K562 (cell line): ENCODE results near the gene ARHGEF7. TPM values are rescaled to one million over a fixed set of nuclear protein-coding genes. Genes with fewer than 3 reads are reported as not detected.

Experiments
- ATAC-seq: fragments of 200-7000 bp; cut with Tn5 transposase; 3 replicates; pipeline ENCODE4 v1.9.1; 2020; ENCODE audit warnings: moderate library complexity
- BruUV-seq: library from RNA; stranded (reverse); fragments of 400-500 nt; replicated peaks from 2 replicates; lab custom pipeline; 2021; lab: Mats Ljungman, UMichigan
- CTCF ChIA-PET: fragments of 300-600 bp; formaldehyde crosslinking; extraction: SDS; loops from one replicate; lab custom pipeline; 2021; ENCODE audit warnings: low intra/inter-chr PET ratio; lab: Yijun Ruan, JAX
- POLR2A ChIA-PET: fragments of 300-600, 350-650 bp; sonication (Branson Sonifier 250); formaldehyde crosslinking; extraction: SDS; loops from one replicate; lab custom pipeline; 2021; ENCODE audit warnings: antibody characterized with exemption, inconsistent platforms; lab: Yijun Ruan, JAX
- DNase-seq, 4 experiments: peaks; one replicate each; pipeline versions ENCODE4 v3.0.0 to v3.0.0-alpha.2; 2011 to 2018; ENCODE audit warnings: low spot score in 3 of 4, mixed read lengths in 3 of 4; ENCODE audit errors: extremely low read depth in 1 of 4
- FAIRE-seq: peaks from 2 replicates; lab custom pipeline; 2011; peaks lifted over from hg19 to GRCh38; lab: Jason Lieb, UNC
- H2AFZ ChIP-seq: 2 replicates; pipeline ENCODE4 v1.6.0; 2011; ENCODE audit warnings: low read depth, low read length, control low read depth, inconsistent platforms
- H3K27ac ChIP-seq: fragments of 200-600 bp; 3 replicates; pipeline ENCODE4 v1.8.0; 2011; ENCODE audit warnings: low read depth, mild to moderate bottlenecking, control low read depth, inconsistent platforms, low read length, moderate library complexity, mixed read lengths; ENCODE audit errors: extremely low read depth
- H3K27me3 ChIP-seq, 2 experiments: fragments of 300-600 bp in 1 of 2; 2 replicates in 1 of 2; 3 replicates in 1 of 2; pipeline versions ENCODE4 v1.6.0 to v1.8.0; 2011; ENCODE audit warnings: inconsistent platforms in 2 of 2, low read length in 2 of 2, mild to moderate bottlenecking in 1 of 2, mixed read lengths in 1 of 2, moderate library complexity in 1 of 2; ENCODE audit not compliant: control insufficient read depth in 2 of 2, insufficient read depth in 2 of 2
- H3K36me3 ChIP-seq: fragments of 300-600 bp; 3 replicates; pipeline ENCODE4 v1.8.0; 2011; ENCODE audit warnings: mild to moderate bottlenecking, low read length, inconsistent platforms; ENCODE audit not compliant: control insufficient read depth, insufficient read depth
- H3K4me1 ChIP-seq, 2 experiments: fragments of 200-600 bp in 1 of 2; replicated peaks in 1 of 2; 2 replicates in 1 of 2; 3 replicates in 1 of 2; pipeline versions ENCODE4 v1.5.1 to v1.8.0; 2011; ENCODE audit warnings: inconsistent platforms in 2 of 2, low read length in 2 of 2, mild to moderate bottlenecking in 1 of 2, mixed read lengths in 1 of 2, moderate library complexity in 1 of 2; ENCODE audit not compliant: control insufficient read depth in 2 of 2, insufficient read depth in 2 of 2
- H3K4me2 ChIP-seq: 2 replicates; pipeline ENCODE4 v1.6.1; 2011; ENCODE audit warnings: low read length, control low read depth, inconsistent platforms, mixed read lengths; ENCODE audit not compliant: insufficient read depth
- H3K4me3 ChIP-seq: fragments of 200-600 bp; sonication (generic), shearing (Covaris generic); 2 replicates; pipeline ENCODE4 v1.5.1; 2016; ENCODE audit warnings: control low read depth, inconsistent platforms
- H3K79me2 ChIP-seq: fragments of 200-600 bp; 3 replicates; pipeline ENCODE4 v1.8.0; 2011; ENCODE audit warnings: low read length, inconsistent platforms; ENCODE audit not compliant: control insufficient read depth, insufficient read depth
- H3K9ac ChIP-seq, 2 experiments: 2 replicates each; pipeline versions ENCODE4 v1.6.0 to v1.6.1; 2011; ENCODE audit warnings: low read depth in 2 of 2, low read length in 2 of 2, control low read depth in 1 of 2, inconsistent platforms in 1 of 2, mild to moderate bottlenecking in 1 of 2, mixed read lengths in 1 of 2; ENCODE audit not compliant: insufficient read depth in 1 of 2
- H3K9me1 ChIP-seq: one replicate; pipeline ENCODE4 v1.6.0; 2011; ENCODE audit warnings: inconsistent platforms, mild to moderate bottlenecking, low read length, moderate library complexity; ENCODE audit not compliant: control insufficient read depth, insufficient read depth
- H3K9me3 ChIP-seq: replicated peaks from 2 replicates; pipeline ENCODE4 v1.5.1; 2011; ENCODE audit warnings: low read depth, low read length, inconsistent platforms; ENCODE audit not compliant: control insufficient read depth, insufficient read depth
- H4K20me1 ChIP-seq: replicated peaks from 2 replicates; pipeline ENCODE4 v1.6.1; 2011; ENCODE audit warnings: low read length, inconsistent platforms, mixed read lengths; ENCODE audit not compliant: control insufficient read depth, insufficient read depth
- ELK3 ChIP-seq: fragments of 450-650 bp; formaldehyde crosslinking; IDR thresholded peaks from 2 replicates; pipeline ENCODE4 v1.4.0; 2020; ENCODE audit warnings: mild to moderate bottlenecking
- HNRNPH1 ChIP-seq: fragments of 200-400 bp; formaldehyde crosslinking; optimal IDR thresholded peaks from 2 replicates; pipeline ENCODE3; 2017; ENCODE audit warnings: low read depth, mild to moderate bottlenecking, low read length, moderate library complexity
- ILF3 ChIP-seq: fragments of 450-650 bp; IDR thresholded peaks from 2 replicates; pipeline ENCODE4 v1.6.1; 2018; ENCODE audit warnings: antibody characterized with exemption, mild to moderate bottlenecking, moderate library complexity, borderline replicate concordance
- MAFK ChIP-seq: IDR thresholded peaks from 2 replicates; pipeline ENCODE4 v1.6.1; 2011; ENCODE audit warnings: low read length, improper control_type of control experiment
- MITF ChIP-seq: IDR thresholded peaks from 2 replicates; pipeline ENCODE4 v1.6.1; 2014; ENCODE audit warnings: antibody characterized with exemption
- SIRT6 ChIP-seq: IDR thresholded peaks from one replicate; pipeline ENCODE4 v1.6.1; 2012; ENCODE audit warnings: low read depth, mild to moderate bottlenecking, control low read depth, inconsistent platforms, low read length, moderate library complexity
- ZNF239 ChIP-seq: fragments of 250-450 bp; sonication (Bioruptor Pico); IDR thresholded peaks from 2 replicates; pipeline ENCODE4 v1.4.0; 2020; ENCODE audit warnings: mild to moderate bottlenecking
- ZNF24 ChIP-seq: fragments of 450-650 bp; IDR thresholded peaks from 2 replicates; pipeline ENCODE4 v1.6.1; 2016
- ZSCAN32 ChIP-seq: fragments of 450-650 bp; formaldehyde crosslinking; IDR thresholded peaks from 2 replicates; pipeline ENCODE4 v1.4.0; 2020; ENCODE audit warnings: mild to moderate bottlenecking, moderate library complexity
- WGBS: fragments of 100-300 bp; shearing (Covaris generic); methylation state at CpG from one replicate; pipeline ENCODE4 v1.1.6; 2016; ENCODE audit warnings: low coverage, mixed read lengths; ENCODE audit not compliant: insufficient coverage; ENCODE audit errors: missing lambda C conversion rate; 5-methylcytosine and 5-hydroxymethylcytosine counted together
- in situ Hi-C: fragments of 300-500 bp; cut with MboI; formaldehyde crosslinking; loops from 4 replicates; pipeline ENCODE4 v1.15.0; 2018; ENCODE audit warnings: inconsistent platforms, mixed read lengths
- intact Hi-C: fragments of 100-400 bp; cut with micrococcal nuclease; formaldehyde crosslinking; loops from 2 replicates; pipeline ENCODE4 v1.14.2; 2022
- polyA plus RNA-seq, 8 experiments: library from polyadenylated mRNA; depleted of rRNA in 4 of 8; stranded (reverse) in 5 of 8; unstranded in 3 of 8; fragments of >200 nt; fragmentation: Nextera tagmentation in 2 of 8; fragmentation: Illumina TruSeq in 1 of 8; extraction: Ambion mirVana in 2 of 8; extraction: Trizol in 1 of 8; gene quantifications; 2 replicates each; pipeline versions ENCODE4 v1.2.1 to v1.2.3, GENCODE V29; 2011 to 2014; ENCODE audit warnings: inconsistent platforms in 1 of 8, missing spikeins in 1 of 8
- total RNA-seq, 7 experiments: library from RNA; depleted of rRNA in 6 of 7; stranded (reverse); fragments of >200 nt in 6 of 7; fragmentation: Illumina TruSeq in 2 of 7; extraction: Trizol in 2 of 7; gene quantifications; 2 replicates each; pipeline versions ENCODE4 v1.2.1 to v1.2.3, GENCODE V29; 2011 to 2021; ENCODE audit warnings: low replicate concordance in 1 of 7
- TF ChIP-seq, protein P1 (sequence below), 3 experiments: IDR thresholded peaks in 2 of 3; conservative IDR thresholded peaks in 1 of 3; 2 replicates each; pipeline ENCODE4 v1.5.1; 2011 to 2012; ENCODE audit warnings: low read length in 3 of 3, mild to moderate bottlenecking in 3 of 3, control low read depth in 2 of 3, improper control_type of control experiment in 1 of 3, inconsistent platforms in 1 of 3, low read depth in 1 of 3, mixed read lengths in 1 of 3, moderate library complexity in 1 of 3; ENCODE audit not compliant: insufficient read depth in 2 of 3

The ARHGEF7 gene
- total and polyA plus RNA-seq, 9 of the 15 experiments (the other 6 are each of a cell fraction or from before 2014, with no cell fraction given) = 2.1 to 26.8 (median 17.5) TPM

- no peak for TF ChIP-seq ILF3
- TF ChIP-seq MAFK = no peak
- TF ChIP-seq ZSCAN32 (CRISPR knock-in tag) = no peak
- TF ChIP-seq ELK3 (CRISPR knock-in tag) = no peak
- no peak for TF ChIP-seq ZNF24
Observed at GRCh38 chr13:111093136-111093535, 22.0 kb upstream of the ARHGEF7 start (continued).

DNA sequence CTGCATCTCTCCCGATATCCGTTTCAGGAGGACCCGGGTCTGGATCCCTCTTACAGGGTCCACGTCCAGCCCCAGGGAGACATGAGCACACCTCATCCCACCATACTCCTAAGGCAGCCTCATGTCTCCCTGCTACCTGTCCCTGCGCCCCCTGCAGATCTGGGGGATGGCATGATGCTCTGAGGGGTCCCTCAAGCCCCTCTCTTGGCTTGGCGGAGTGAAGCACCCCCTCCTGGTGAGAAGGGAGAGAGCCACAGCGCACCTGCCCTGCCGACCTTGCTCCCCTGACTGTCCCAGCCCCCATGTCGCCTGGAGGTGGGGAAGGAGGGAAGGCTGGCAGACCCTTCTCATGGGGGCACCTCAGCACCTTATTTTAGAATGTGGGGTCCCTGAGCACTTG lies 21.5 kb upstream of the ARHGEF7 start:
- ATAC-seq = no peak

More for the DNA sequence above, 21.5 kb upstream of the ARHGEF7 start:
- TF ChIP-seq ZNF239 (CRISPR knock-in tag) (no peak), SIRT6 (no peak), HNRNPH1 (no peak), MITF (no peak)
- TF ChIP-seq, protein P1, sequence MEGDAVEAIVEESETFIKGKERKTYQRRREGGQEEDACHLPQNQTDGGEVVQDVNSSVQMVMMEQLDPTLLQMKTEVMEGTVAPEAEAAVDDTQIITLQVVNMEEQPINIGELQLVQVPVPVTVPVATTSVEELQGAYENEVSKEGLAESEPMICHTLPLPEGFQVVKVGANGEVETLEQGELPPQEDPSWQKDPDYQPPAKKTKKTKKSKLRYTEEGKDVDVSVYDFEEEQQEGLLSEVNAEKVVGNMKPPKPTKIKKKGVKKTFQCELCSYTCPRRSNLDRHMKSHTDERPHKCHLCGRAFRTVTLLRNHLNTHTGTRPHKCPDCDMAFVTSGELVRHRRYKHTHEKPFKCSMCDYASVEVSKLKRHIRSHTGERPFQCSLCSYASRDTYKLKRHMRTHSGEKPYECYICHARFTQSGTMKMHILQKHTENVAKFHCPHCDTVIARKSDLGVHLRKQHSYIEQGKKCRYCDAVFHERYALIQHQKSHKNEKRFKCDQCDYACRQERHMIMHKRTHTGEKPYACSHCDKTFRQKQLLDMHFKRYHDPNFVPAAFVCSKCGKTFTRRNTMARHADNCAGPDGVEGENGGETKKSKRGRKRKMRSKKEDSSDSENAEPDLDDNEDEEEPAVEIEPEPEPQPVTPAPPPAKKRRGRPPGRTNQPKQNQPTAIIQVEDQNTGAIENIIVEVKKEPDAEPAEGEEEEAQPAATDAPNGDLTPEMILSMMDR (IDR thresholded peaks at IDR 0.05 in 2 of 3, conservative IDR thresholded peaks at IDR 0.05 in 1 of 3; ENCODE audit: insufficient read depth in 2 of 3, low read depth in 1 of 3, low read length in 3 of 3) = 0 out of 6 replicates have a peak, but pooled peaks of 1 of the 3 experiments have one; percentile 20
- TF ChIP-seq, all 486 proteins: peak for 1
- Histone ChIP-seq H3K9ac (no peak overlapping the region), H3K4me3 (no peak overlapping the region), H3K79me2 (no peaks in the 10 kb centered on the region), H2AFZ (no peak overlapping the region), H3K9me1 (no peaks in the 10 kb centered on the region), H3K9me3 (no peaks in the 10 kb centered on the region), H3K4me1 (peaks cover 0 to 11% of the 10 kb centered on the region in 2 experiments; a peak in 2 of 5 replicates), H3K27me3 (peaks cover 27 to 44% of the 10 kb centered on the region in 2 experiments; a peak in 4 of 5 replicates), H3K36me3 (no peaks in the 10 kb centered on the region), H4K20me1 (no peaks in the 10 kb centered on the region), H3K27ac (no peak overlapping the region), H3K4me2 (no peak overlapping the region)
- 0% methylated on average over 6 of the region's 9 CpGs for WGBS
- in situ Hi-C loops (no loop called here), intact Hi-C loops (no loop called here)
- no peak for DNase-seq
- POLR2A ChIA-PET = no interaction called here
- CTCF ChIA-PET = no interaction called here
- FAIRE-seq = no peak
- no TSS peak for BruUV-seq
